Small intestine (tissue), 7 donors: Measurements from ENCODE around the gene STRADA. TPM values are rescaled to one million over a fixed set of nuclear protein-coding genes. Genes with fewer than 3 reads are reported as not detected.
A peak's percentile ranks its signal among the peaks of the same experiment; 100 is the strongest.

ENCODE experiments used
- DNase-seq, 2 donors: peaks; one replicate each; pipeline versions ENCODE4 v3.0.0 to v3.0.0-alpha.2; 2013
- FAIRE-seq: peaks from 2 replicates; lab custom pipeline; 2012; peaks lifted over from hg19 to GRCh38; lab: Jason Lieb, UNC
- H3K27ac ChIP-seq, 3 donors: one replicate each; pipeline ENCODE4 v1.5.1; 2013; ENCODE audit warnings: low read length in 2 of 3, mild to moderate bottlenecking in 2 of 3, control low read depth in 1 of 3, inconsistent platforms in 1 of 3, low read depth in 1 of 3, moderate library complexity in 1 of 3
- H3K27me3 ChIP-seq, 3 donors: one replicate each; pipeline ENCODE4 v1.6.1; 2013; ENCODE audit warnings: low read length in 3 of 3, inconsistent platforms in 1 of 3; ENCODE audit not compliant: control insufficient read depth in 3 of 3, insufficient read depth in 3 of 3
- H3K36me3 ChIP-seq, 3 donors: one replicate each; pipeline ENCODE4 v1.6.1; 2013; ENCODE audit warnings: low read length in 3 of 3, inconsistent platforms in 1 of 3, low read depth in 1 of 3, mild to moderate bottlenecking in 1 of 3, moderate library complexity in 1 of 3; ENCODE audit not compliant: control insufficient read depth in 3 of 3, insufficient read depth in 2 of 3
- H3K4me1 ChIP-seq, 3 donors: one replicate each; pipeline ENCODE4 v1.6.1; 2013; ENCODE audit warnings: low read length in 2 of 3, inconsistent platforms in 1 of 3, low read depth in 1 of 3, mild to moderate bottlenecking in 1 of 3, moderate library complexity in 1 of 3; ENCODE audit not compliant: control insufficient read depth in 3 of 3, insufficient read depth in 2 of 3
- H3K4me3 ChIP-seq, 3 donors: one replicate each; pipeline ENCODE4 v1.5.1; 2013; ENCODE audit warnings: low read length in 3 of 3, control low read depth in 1 of 3, inconsistent platforms in 1 of 3, low read depth in 1 of 3, mild to moderate bottlenecking in 1 of 3, moderate library complexity in 1 of 3
- H3K9me3 ChIP-seq, 2 donors: one replicate each; pipeline ENCODE4 v1.6.1; 2013; ENCODE audit warnings: low read depth in 1 of 2, low read length in 1 of 2; ENCODE audit not compliant: control insufficient read depth in 2 of 2, insufficient read depth in 1 of 2
- WGBS, 3 donors: extraction: QIAGEN DNeasy Blood & Tissue Kit; methylation state at CpG; one replicate each; pipeline ENCODE4 v1.1.7; 2013; 5-methylcytosine and 5-hydroxymethylcytosine counted together
- polyA plus RNA-seq, 4 donors: library from polyadenylated mRNA; stranded (reverse) in 3 of 4; unstranded in 1 of 4; fragments of 200-250 nt in 3 of 4; fragments of 120-200 nt in 1 of 4; gene quantifications; one replicate each; pipeline versions ENCODE4 v1.2.1 to v1.2.3, GENCODE V29; 2013
- donor health status: healthy with polysubstance abuse.
- donor health status: control.
- donor health status: control.
- donor health status: Bipolar disorder and iron deficiency.
- donor health status: healthy.

STRADA gene
- polyA plus RNA-seq, 4 donors = 8.1 to 35.2 (median 13.3) TPM

DNA sequence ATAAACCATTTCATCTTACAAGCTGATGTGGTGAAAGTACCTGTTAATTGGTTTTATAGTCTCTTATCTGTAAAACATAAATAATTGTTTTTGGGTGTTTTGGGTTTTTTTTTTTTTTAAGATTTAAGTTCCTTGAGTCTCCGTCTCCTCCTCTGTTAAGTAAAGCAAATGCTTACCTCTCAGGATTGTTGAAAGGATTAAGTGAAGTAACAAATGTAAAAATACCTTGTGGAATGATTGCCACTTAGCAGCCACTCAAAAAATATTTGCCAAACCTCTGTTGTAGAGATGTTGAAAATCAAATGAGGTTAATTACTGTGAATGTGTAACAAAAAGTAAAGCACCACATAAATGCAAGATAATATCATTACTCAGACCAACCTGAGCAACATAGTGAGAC lies 60.9 kb downstream of the STRADA start:
- FAIRE-seq (no peak), DNase-seq (no peak)
- no peaks in the 10 kb centered on the region for H3K27me3 ChIP-seq
- H3K4me1 ChIP-seq = peaks cover 2 to 7% (median 5%) of the 10 kb centered on the region in 3 donors
- no peak overlapping the region for H3K27ac ChIP-seq
- H3K9me3 ChIP-seq = no peaks in the 10 kb centered on the region
- 94 to 100% (median 100%) methylated on average over 1 of the region's 1 CpG for WGBS, 3 donors
- H3K36me3 ChIP-seq = peaks cover 7 to 31% (median 7%) of the 10 kb centered on the region in 3 donors
- H3K4me3 ChIP-seq = no peak overlapping the region

DNA sequence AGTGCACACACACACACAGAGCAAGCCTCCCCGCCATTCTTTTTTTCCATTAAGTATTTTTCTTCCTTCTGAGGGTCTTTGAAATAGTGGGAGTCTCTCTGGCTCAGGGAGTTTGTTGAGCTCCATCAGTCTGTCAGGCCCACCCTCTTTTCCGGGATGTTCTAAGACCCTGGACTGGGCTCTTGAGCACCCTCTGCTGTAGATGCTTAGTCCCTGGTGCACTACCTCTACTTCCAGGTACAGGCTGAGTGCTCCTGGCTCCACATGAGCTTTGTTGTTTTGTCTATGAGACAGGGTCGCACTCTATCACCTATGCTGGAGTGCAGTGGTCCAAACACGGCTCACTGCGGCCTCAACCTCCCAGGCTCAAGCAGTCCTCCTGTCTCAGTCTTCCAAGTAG lies 62.4 kb downstream of the STRADA start:
- no peaks in the 10 kb centered on the region for H3K9me3 ChIP-seq
- WGBS, 3 donors = 92 to 98% (median 96%) methylated on average over 5 of the region's 5 CpGs
- no peak for FAIRE-seq
- DNase-seq = no peak
- H3K27me3 ChIP-seq = no peaks in the 10 kb centered on the region
- no peak overlapping the region for H3K4me3 ChIP-seq
- H3K36me3 ChIP-seq = peaks cover 7 to 32% (median 7%) of the 10 kb centered on the region in 3 donors
- H3K4me1 ChIP-seq = peaks cover 2 to 13% (median 7%) of the 10 kb centered on the region in 3 donors
- no peak overlapping the region for H3K27ac ChIP-seq

DNA sequence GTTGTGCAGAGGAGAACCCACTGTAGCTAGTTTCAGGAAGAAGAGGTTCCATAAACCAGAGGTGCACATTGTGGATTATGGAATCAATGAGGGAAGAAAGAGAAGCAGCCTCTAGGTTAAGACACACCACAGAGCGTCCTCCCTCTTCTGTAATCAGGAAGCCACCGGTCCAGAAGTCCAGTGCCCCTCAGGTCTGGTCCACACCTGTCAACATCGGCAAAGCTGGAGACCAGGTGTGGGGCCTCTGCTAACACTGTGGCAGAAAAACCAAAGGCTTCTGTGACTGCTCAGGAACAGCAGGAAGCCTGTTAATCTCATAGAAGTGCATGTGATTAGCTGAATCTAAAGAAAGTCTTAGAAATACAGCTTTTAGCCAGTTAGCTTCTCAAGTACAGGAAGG lies 65.0 kb downstream of the STRADA start:
- H3K4me1 ChIP-seq = peaks cover 2 to 13% (median 7%) of the 10 kb centered on the region in 3 donors
- peaks cover 2 to 27% (median 4%) of the 10 kb centered on the region in 3 donors for H3K36me3 ChIP-seq
- H3K9me3 ChIP-seq = no peaks in the 10 kb centered on the region
- 19 to 52% (median 25%) methylated on average over 3 of the region's 3 CpGs for WGBS, 3 donors
- DNase-seq = peak in 1 of 2 donors; percentile 17
- no peak overlapping the region for H3K4me3 ChIP-seq
- peak overlapping the region in 1 of 3 donors; percentile 36 for H3K27ac ChIP-seq
- no peak for FAIRE-seq
- H3K27me3 ChIP-seq = no peaks in the 10 kb centered on the region

DNA sequence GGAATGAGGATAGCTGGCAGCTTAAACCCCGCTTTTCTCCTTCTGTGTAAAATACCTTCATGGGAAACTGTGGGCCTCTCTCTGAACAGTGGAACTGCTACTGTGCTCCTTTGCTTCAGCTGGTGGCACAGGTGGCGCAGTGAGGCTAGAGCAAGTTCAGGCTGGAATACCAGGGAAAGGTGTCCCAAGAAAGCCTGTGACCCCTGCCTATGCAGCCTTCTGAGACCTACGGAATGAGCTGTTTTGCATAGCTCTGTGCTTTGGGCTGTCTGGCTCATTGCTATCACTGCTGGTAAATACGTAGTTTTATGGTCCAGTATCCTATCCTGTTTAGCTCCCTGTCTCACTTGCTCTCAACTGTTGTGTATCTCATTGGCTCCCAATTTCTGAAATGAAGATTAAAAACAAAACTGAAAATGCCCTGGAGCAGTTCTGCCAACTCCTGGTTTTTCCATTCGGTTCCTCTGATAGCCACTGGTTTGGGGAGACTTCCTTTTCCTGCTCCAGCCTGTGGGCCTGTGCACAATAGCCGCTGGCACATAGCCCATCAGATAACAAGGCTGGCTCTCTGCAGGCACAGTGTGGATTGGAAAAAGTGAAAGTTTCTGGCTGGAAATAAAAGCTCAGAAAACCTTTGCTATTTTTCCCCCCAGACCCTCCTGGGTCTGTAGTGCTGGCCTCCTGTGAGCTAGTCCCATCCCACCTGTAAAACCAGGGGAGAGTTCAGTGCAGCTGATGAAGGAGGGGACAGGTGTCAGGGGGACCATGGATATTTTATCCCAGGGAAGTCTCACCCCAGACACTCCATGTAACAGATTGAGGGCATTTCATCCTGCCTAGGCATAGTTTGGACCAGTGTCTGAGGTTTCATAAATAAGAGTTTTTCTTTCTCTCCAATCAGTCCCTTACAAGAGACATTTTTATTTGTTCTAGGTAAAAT lies 65.7 kb downstream of the STRADA start:
- Histone ChIP-seq H3K27ac (peak overlapping the region in 2 of 3 donors; percentile 50 to 92), H3K4me3 (no peak overlapping the region), H3K27me3 (no peaks in the 10 kb centered on the region), H3K36me3 (peaks cover 2 to 25% (median 4%) of the 10 kb centered on the region in 3 donors), H3K4me1 (peaks cover 2 to 13% (median 7%) of the 10 kb centered on the region in 3 donors), H3K9me3 (no peaks in the 10 kb centered on the region)
- FAIRE-seq (no peak), DNase-seq (peak; percentile 90 to 94)
- WGBS, 3 donors = 20 to 48% (median 38%) methylated on average over 6 of the region's 6 CpGs

DNA sequence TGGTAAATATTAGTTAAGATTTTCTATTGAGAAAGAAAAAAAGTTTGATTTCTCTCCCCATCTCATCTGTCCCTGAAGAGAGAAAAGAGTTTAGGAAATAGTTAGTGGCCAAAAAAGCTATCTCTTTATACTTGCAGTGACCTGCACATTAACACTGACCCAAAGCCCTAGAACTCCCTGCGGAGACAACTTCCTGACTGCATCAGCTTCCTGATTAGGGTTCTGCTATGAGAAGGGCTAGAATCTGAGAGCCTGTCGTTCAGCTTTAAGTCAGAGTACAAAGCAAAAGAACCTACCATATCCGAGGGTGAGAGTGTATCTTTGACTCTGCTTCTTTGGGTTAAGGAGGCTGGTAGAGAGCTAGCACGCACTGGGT lies 66.4 kb downstream of the STRADA start:
- peak in 1 of 2 donors; percentile 34 for DNase-seq
- Histone ChIP-seq H3K27ac (peak overlapping the region in 2 of 3 donors; percentile 50 to 92), H3K36me3 (peaks cover 2 to 26% (median 4%) of the 10 kb centered on the region in 3 donors), H3K4me1 (peaks cover 2 to 13% (median 7%) of the 10 kb centered on the region in 3 donors), H3K4me3 (no peak overlapping the region), H3K27me3 (no peaks in the 10 kb centered on the region), H3K9me3 (no peaks in the 10 kb centered on the region)
- no peak for FAIRE-seq
- WGBS, 3 donors = 12 to 36% (median 21%) methylated on average over 4 of the region's 4 CpGs

DNA sequence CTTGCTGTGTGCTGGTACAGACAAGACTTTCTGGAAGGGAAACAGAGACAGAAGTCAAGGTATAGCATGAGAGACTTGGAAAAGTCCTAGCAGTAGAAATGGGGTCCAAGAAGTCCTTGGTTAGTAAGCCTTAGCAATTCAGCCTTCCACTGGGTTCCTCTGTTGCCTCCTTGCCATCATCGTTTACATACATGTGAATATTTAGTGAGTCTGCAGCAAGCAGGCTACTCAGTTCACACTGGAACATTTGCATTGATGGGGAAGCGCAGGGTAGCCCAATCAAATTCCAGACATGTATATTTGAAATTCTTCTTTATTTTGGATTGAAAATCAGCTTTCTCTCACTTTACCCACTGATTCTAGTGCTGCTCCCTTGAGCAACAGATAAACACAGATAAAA lies 68.7 kb downstream of the STRADA start:
- Histone ChIP-seq H3K36me3 (peaks cover 3 to 37% (median 7%) of the 10 kb centered on the region in 3 donors), H3K4me3 (no peak overlapping the region), H3K9me3 (no peaks in the 10 kb centered on the region), H3K27ac (no peak overlapping the region), H3K4me1 (peaks cover 2 to 13% (median 7%) of the 10 kb centered on the region in 3 donors), H3K27me3 (no peaks in the 10 kb centered on the region)
- FAIRE-seq (no peak), DNase-seq (no peak)
- 94 to 100% (median 98%) methylated on average over 2 of the region's 2 CpGs for WGBS, 3 donors

DNA sequence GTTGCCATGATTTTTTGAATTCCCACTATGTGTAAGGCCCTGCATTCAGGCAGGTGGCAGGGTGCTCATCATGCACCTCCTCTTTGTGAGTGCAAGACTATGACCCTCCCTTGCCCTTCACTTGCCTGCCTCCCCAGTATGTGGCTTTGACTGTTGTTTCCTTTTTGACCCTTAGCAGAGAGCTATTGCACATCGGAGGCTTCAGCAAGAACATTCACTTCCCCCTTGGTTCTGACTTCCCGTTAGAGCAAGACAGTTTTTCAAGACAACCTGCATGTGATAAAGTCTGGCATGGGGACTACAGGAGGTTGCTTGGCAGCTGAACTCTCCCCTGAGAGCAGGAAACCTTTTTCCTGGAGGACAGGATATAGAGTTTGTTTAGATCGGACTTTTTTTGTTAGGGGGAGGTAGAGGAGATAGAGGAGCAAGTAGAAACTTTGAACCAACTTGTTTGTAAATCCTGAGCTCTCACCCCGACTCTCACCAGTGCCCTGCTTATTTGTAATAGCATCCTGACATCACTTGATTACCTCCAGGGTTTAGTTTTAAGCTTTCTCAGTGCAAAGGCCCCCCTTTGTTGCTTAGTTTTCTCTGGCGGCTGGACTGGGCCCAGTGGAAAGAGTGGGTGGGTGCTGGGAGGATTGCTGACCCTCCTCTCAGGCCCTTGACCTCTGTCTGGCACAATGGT lies 75.9 kb downstream of the STRADA start:
- peaks cover 10 to 35% (median 13%) of the 10 kb centered on the region in 3 donors for H3K36me3 ChIP-seq
- no peaks in the 10 kb centered on the region for H3K9me3 ChIP-seq
- H3K4me1 ChIP-seq = no peaks in the 10 kb centered on the region
- no peak for DNase-seq
- no peak for FAIRE-seq
- 52 to 84% (median 66%) methylated on average over 5 of the region's 5 CpGs for WGBS, 3 donors
- H3K27ac ChIP-seq = peak overlapping the region in 1 of 3 donors; percentile 17
- no peaks in the 10 kb centered on the region for H3K27me3 ChIP-seq
- H3K4me3 ChIP-seq = no peak overlapping the region

DNA sequence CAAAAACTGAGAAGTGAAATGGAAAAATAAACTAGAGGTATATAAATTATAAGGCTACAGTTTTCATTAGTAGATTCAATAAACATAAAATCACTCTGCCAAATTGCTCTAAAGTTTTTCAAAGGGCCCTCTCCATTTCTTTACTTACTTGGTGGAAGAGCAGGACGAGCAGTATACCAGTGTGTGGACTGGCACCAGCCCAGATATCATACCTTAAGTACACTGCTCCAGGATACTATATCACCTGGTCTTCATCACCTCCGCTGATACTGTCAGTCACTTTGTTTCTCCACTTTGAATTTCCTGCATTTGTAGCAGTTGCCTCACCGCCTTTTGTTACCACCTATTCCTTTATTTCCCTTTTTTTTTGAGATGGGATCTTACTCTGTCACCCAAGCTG lies 81.7 kb downstream of the STRADA start:
- Histone ChIP-seq H3K27me3 (no peaks in the 10 kb centered on the region), H3K4me1 (no peaks in the 10 kb centered on the region), H3K9me3 (no peaks in the 10 kb centered on the region), H3K27ac (no peak overlapping the region), H3K36me3 (peaks cover 0 to 15% (median 13%) of the 10 kb centered on the region in 3 donors), H3K4me3 (no peak overlapping the region)
- FAIRE-seq = no peak
- 89 to 93% (median 92%) methylated on average over 3 of the region's 3 CpGs for WGBS, 3 donors
- DNase-seq = no peak
